ENCODE results near the gene HSPB6. TPM values are rescaled to one million over a fixed set of nuclear protein-coding genes. Genes with fewer than 3 reads are reported as not detected.

The HSPB6 gene
- total and polyA plus RNA-seq, 2 of the 8 experiments (the other 6 are each of a cell fraction or from before 2014, with no cell fraction given): 0.91 TPM; not detected in 1

GRCh38 chr19:35717665-35718344 is 39.0 kb downstream of the HSPB6 start, which contains the start of gene KMT2B (continued):
- TF ChIP-seq CHD7 (IDR thresholded peaks at IDR 0.05; ENCODE audit: insufficient replicate concordance, low read length): no peak
- TF ChIP-seq USF2 (IDR thresholded peaks at IDR 0.05; ENCODE audit: low read length): no peak
- no peak for TF ChIP-seq MAFK (IDR thresholded peaks at IDR 0.05; ENCODE audit: low read depth, low read length)
- TF ChIP-seq CREB1 (IDR thresholded peaks at IDR 0.05): peak; percentile 87
- TF ChIP-seq TAF1 (IDR thresholded peaks at IDR 0.05; ENCODE audit: low read depth, low read length): 0 out of 2 replicates have a peak, but pooled peaks have one; percentile 41
- TF ChIP-seq RNF2 (IDR thresholded peaks at IDR 0.05; ENCODE audit: borderline replicate concordance, low read depth, low read length, missing control alignments, poor library complexity, severe bottlenecking): no peak
- TF ChIP-seq SUZ12 (IDR thresholded peaks at IDR 0.05; ENCODE audit: low read length): no peak

All from H1 (cell line).